GM19463 (cell line): ENCODE results near the gene MYO1B.
A peak's percentile ranks its signal among the peaks of the same experiment; 100 is the strongest.

Experiments
- ATAC-seq: cut with Tn5 transposase; IDR thresholded peaks from one replicate; pipeline ENCODE4 v1.9.1; 2021; ENCODE audit warnings: mild to moderate bottlenecking, moderate library complexity; ENCODE audit not compliant: unreplicated experiment

Gene MYO1B

GRCh38 chr2:191296083-191297006, 51.1 kb downstream of the MYO1B start:
- ATAC-seq, result no peak

- ATAC-seq, result no peak
These were observed 51.8 kb downstream of the MYO1B start for GRCh38 chr2:191297033-191297432.

- ATAC-seq, result no peak
These were observed 53.1 kb downstream of the MYO1B start for GRCh38 chr2:191298306-191298705.

GRCh38 chr2:191299010-191299409, 53.8 kb downstream of the MYO1B start:
- no peak for ATAC-seq

GRCh38 chr2:191299866-191300265, 54.7 kb downstream of the MYO1B start:
- ATAC-seq, result no peak

GRCh38 chr2:191301971-191302370, 56.8 kb downstream of the MYO1B start:
- ATAC-seq, result no peak

- peak; percentile 83 for ATAC-seq
These were observed 57.4 kb downstream of the MYO1B start for GRCh38 chr2:191302459-191303139.

GRCh38 chr2:191303140-191304005, 58.2 kb downstream of the MYO1B start:
- no peak for ATAC-seq

GRCh38 chr2:191304939-191305875, 60.0 kb downstream of the MYO1B start:
- no peak for ATAC-seq

- no peak for ATAC-seq
These were observed 62.8 kb downstream of the MYO1B start for GRCh38 chr2:191308026-191308425.

- ATAC-seq, result no peak
These were observed 66.0 kb downstream of the MYO1B start for GRCh38 chr2:191311156-191311555.

- peak; percentile 44 for ATAC-seq
These were observed 66.4 kb downstream of the MYO1B start for GRCh38 chr2:191311627-191312026.

GRCh38 chr2:191312163-191312562, 67.0 kb downstream of the MYO1B start:
- ATAC-seq, result no peak

- no peak for ATAC-seq
These were observed 67.5 kb downstream of the MYO1B start for GRCh38 chr2:191312662-191313061.

- ATAC-seq, result no peak
These were observed 69.6 kb downstream of the MYO1B start for GRCh38 chr2:191314697-191315364.

GRCh38 chr2:191315365-191315752, 70.2 kb downstream of the MYO1B start:
- no peak for ATAC-seq

- ATAC-seq, result no peak
These were observed 71.2 kb downstream of the MYO1B start for GRCh38 chr2:191316246-191316994.

- no peak for ATAC-seq
These were observed 73.0 kb downstream of the MYO1B start for GRCh38 chr2:191318037-191318728.
